GM19193 (cell line): Measurements from ENCODE around the gene LTBP3.
A peak's percentile ranks its signal among the peaks of the same experiment; 100 is the strongest.

Source experiments
- POLR2A ChIP-seq: IDR thresholded peaks from 4 replicates; pipeline ENCODE4 v1.6.1; 2011; ENCODE audit not compliant: insufficient read depth, insufficient read length; ENCODE audit errors: extremely low read depth

LTBP3 gene

GRCh38 chr11:65589444-65590239 lies 31.5 kb upstream of the LTBP3 start:
- no peak for TF ChIP-seq POLR2A

GRCh38 chr11:65588199-65589054 lies 30.3 kb upstream of the LTBP3 start:
- peak; percentile 53 for TF ChIP-seq POLR2A

GRCh38 chr11:65586676-65587075 lies 28.5 kb upstream of the LTBP3 start:
- TF ChIP-seq POLR2A: no peak

GRCh38 chr11:65586247-65586630 lies 28.1 kb upstream of the LTBP3 start:
- no peak for TF ChIP-seq POLR2A

GRCh38 chr11:65585396-65586246 lies 27.5 kb upstream of the LTBP3 start:
- no peak for TF ChIP-seq POLR2A

- TF ChIP-seq POLR2A: no peak
Measured at GRCh38 chr11:65584723-65585171, 26.6 kb upstream of the LTBP3 start.

- no peak for TF ChIP-seq POLR2A
Measured at GRCh38 chr11:65584106-65584505, 25.9 kb upstream of the LTBP3 start.

- no peak for TF ChIP-seq POLR2A
Measured at GRCh38 chr11:65583589-65583988, 25.4 kb upstream of the LTBP3 start.

- TF ChIP-seq POLR2A: no peak
Measured at GRCh38 chr11:65581928-65582327, 23.8 kb upstream of the LTBP3 start.

GRCh38 chr11:65580756-65581155 lies 22.6 kb upstream of the LTBP3 start:
- TF ChIP-seq POLR2A: no peak

GRCh38 chr11:65580031-65580692 lies 22.0 kb upstream of the LTBP3 start:
- no peak for TF ChIP-seq POLR2A

- TF ChIP-seq POLR2A: no peak
Measured at GRCh38 chr11:65579291-65579690, 21.1 kb upstream of the LTBP3 start.

GRCh38 chr11:65578667-65579066 lies 20.5 kb upstream of the LTBP3 start:
- no peak for TF ChIP-seq POLR2A

- no peak for TF ChIP-seq POLR2A
Measured at GRCh38 chr11:65578134-65578533, 20.0 kb upstream of the LTBP3 start.

- TF ChIP-seq POLR2A: no peak
Measured at GRCh38 chr11:65577756-65578109, 19.6 kb upstream of the LTBP3 start.
